ENCODE data around the gene INAFM1. TPM values are rescaled to one million over a fixed set of nuclear protein-coding genes. Genes with fewer than 3 reads are reported as not detected.
A peak's percentile ranks its signal among the peaks of the same experiment; 100 is the strongest.

The INAFM1 gene
- total and polyA plus RNA-seq, 9 of the 15 experiments (the other 6 are each of a cell fraction or from before 2014, with no cell fraction given) = 0.71 to 30.9 (median 3.1) TPM

DNA sequence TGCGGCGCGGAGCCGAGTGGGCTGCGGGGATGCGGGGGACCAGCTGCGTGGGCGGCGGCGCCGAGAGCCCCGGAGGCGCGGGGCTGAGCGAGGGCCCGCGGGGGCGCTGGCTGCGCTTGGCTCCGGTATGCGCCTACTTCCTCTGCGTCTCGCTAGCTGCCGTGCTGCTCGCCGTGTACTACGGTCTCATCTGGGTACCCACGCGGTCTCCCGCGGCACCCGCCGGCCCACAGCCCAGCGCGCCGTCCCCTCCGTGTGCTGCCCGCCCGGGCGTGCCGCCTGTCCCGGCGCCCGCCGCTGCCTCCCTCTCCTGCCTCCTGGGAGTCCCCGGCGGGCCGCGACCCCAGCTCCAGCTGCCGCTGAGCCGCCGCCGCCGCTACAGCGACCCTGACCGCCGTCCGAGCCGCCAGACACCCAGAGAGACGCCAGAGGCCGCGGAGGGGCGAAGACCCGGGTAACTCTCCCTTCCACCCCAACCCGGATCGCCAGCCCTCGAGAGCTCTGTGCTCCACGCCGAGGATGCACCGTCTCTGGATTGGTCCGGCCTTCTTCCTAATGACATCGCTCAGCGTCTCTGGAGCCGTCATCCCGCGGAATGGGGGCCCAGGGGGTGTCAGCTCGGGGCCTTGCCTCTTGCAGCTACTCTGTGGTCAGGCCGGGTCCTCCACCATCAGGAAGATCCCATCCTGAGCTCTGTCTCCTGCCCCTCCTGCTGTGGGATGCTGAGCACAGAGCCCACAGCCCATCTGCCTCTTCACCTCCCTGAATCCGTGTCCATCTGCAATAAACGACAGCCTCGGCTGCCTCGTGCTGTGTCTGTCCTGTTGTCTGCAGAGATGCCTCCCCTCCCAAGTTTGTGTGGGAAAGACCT lies 441 bp downstream of the INAFM1 start (continued):
- TF ChIP-seq TEAD4 (IDR thresholded peaks at IDR 0.05; ENCODE audit: low read length) (peak; percentile 51), TEAD4 (CRISPR knock-in tag; IDR thresholded peaks at IDR 0.05; ENCODE audit: borderline replicate concordance) (no peak), FOSL1 (tag; conservative IDR thresholded peaks at IDR 0.05) (0 out of 2 replicates have a peak, but pooled peaks have one; percentile 11), SMAD4 (CRISPR knock-in tag; conservative IDR thresholded peaks at IDR 0.05) (peak; percentile 21; the same call in 1 of the 2 replicates), SAFB (IDR thresholded peaks at IDR 0.05; ENCODE audit: borderline replicate concordance, low read depth, low read length) (peak; percentile 84), RB1 (IDR thresholded peaks at IDR 0.05; ENCODE audit: low read depth) (peak; percentile 29; the same call in 1 of the 2 replicates), SIN3B (IDR thresholded peaks at IDR 0.05; ENCODE audit: low read depth) (0 out of 2 replicates have a peak, but pooled peaks have one; percentile 25), EGR1 (conservative IDR thresholded peaks at IDR 0.05) (peak; percentile 66), PTTG1 (tag; IDR thresholded peaks at IDR 0.05; ENCODE audit: low read depth) (no peak), NONO (IDR thresholded peaks at IDR 0.05; ENCODE audit: low read depth in 2 of 2, low read length in 1 of 2) (peak in 1 of 2 experiments; percentile 89; a peak in 2 of 4 replicates), MEF2A (IDR thresholded peaks at IDR 0.05; ENCODE audit: control insufficient read depth, low read depth, low read length) (no peak), CBFB (CRISPR knock-in tag; IDR thresholded peaks at IDR 0.05) (peak; percentile 55; the same call in 1 of the 2 replicates), WHSC1 (IDR thresholded peaks at IDR 0.05; ENCODE audit: low read length) (no peak)
- TF ChIP-seq, protein P1, sequence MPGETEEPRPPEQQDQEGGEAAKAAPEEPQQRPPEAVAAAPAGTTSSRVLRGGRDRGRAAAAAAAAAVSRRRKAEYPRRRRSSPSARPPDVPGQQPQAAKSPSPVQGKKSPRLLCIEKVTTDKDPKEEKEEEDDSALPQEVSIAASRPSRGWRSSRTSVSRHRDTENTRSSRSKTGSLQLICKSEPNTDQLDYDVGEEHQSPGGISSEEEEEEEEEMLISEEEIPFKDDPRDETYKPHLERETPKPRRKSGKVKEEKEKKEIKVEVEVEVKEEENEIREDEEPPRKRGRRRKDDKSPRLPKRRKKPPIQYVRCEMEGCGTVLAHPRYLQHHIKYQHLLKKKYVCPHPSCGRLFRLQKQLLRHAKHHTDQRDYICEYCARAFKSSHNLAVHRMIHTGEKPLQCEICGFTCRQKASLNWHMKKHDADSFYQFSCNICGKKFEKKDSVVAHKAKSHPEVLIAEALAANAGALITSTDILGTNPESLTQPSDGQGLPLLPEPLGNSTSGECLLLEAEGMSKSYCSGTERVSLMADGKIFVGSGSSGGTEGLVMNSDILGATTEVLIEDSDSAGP (CRISPR knock-in tag; IDR thresholded peaks at IDR 0.05) = no peak
- TF ChIP-seq, protein P2, sequence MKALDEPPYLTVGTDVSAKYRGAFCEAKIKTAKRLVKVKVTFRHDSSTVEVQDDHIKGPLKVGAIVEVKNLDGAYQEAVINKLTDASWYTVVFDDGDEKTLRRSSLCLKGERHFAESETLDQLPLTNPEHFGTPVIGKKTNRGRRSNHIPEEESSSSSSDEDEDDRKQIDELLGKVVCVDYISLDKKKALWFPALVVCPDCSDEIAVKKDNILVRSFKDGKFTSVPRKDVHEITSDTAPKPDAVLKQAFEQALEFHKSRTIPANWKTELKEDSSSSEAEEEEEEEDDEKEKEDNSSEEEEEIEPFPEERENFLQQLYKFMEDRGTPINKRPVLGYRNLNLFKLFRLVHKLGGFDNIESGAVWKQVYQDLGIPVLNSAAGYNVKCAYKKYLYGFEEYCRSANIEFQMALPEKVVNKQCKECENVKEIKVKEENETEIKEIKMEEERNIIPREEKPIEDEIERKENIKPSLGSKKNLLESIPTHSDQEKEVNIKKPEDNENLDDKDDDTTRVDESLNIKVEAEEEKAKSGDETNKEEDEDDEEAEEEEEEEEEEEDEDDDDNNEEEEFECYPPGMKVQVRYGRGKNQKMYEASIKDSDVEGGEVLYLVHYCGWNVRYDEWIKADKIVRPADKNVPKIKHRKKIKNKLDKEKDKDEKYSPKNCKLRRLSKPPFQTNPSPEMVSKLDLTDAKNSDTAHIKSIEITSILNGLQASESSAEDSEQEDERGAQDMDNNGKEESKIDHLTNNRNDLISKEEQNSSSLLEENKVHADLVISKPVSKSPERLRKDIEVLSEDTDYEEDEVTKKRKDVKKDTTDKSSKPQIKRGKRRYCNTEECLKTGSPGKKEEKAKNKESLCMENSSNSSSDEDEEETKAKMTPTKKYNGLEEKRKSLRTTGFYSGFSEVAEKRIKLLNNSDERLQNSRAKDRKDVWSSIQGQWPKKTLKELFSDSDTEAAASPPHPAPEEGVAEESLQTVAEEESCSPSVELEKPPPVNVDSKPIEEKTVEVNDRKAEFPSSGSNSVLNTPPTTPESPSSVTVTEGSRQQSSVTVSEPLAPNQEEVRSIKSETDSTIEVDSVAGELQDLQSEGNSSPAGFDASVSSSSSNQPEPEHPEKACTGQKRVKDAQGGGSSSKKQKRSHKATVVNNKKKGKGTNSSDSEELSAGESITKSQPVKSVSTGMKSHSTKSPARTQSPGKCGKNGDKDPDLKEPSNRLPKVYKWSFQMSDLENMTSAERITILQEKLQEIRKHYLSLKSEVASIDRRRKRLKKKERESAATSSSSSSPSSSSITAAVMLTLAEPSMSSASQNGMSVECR (CRISPR knock-in tag; IDR thresholded peaks at IDR 0.05) = peak; percentile 33; the same call in 1 of the 2 replicates
- TF ChIP-seq, protein P3, sequence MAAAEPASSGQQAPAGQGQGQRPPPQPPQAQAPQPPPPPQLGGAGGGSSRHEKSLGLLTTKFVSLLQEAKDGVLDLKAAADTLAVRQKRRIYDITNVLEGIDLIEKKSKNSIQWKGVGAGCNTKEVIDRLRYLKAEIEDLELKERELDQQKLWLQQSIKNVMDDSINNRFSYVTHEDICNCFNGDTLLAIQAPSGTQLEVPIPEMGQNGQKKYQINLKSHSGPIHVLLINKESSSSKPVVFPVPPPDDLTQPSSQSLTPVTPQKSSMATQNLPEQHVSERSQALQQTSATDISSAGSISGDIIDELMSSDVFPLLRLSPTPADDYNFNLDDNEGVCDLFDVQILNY (CRISPR knock-in tag; IDR thresholded peaks at IDR 0.05) = no peak

All from K562 (cell line).